ES-I3 (cell line): ENCODE data around the gene COL28A1.

Experiments used
- H3K36me3 ChIP-seq: 2 replicates; pipeline ENCODE4 v1.6.1; 2013; ENCODE audit warnings: mild to moderate bottlenecking, low read length, control low read depth, moderate library complexity; ENCODE audit not compliant: insufficient read depth
- H3K4me1 ChIP-seq: 2 replicates; pipeline ENCODE4 v1.6.1; 2013; ENCODE audit warnings: mild to moderate bottlenecking, control low read depth, low read length; ENCODE audit not compliant: insufficient read depth
- H3K9ac ChIP-seq: 2 replicates; pipeline ENCODE4 v1.6.1; 2013; ENCODE audit warnings: low read depth, mild to moderate bottlenecking, low read length, moderate library complexity
- H3K9me3 ChIP-seq: 2 replicates; pipeline ENCODE4 v1.6.1; 2013; ENCODE audit warnings: mild to moderate bottlenecking, low read length, moderate library complexity; ENCODE audit not compliant: control insufficient read depth, insufficient read depth

COL28A1 gene

GRCh38 chr7:7552199-7552598, 16.5 kb upstream of the COL28A1 start:
- no peaks in the 10 kb centered on the region for H3K36me3 ChIP-seq
- no peaks in the 10 kb centered on the region for H3K9me3 ChIP-seq
- no peaks in the 10 kb centered on the region for H3K4me1 ChIP-seq
- no peak overlapping the region for H3K9ac ChIP-seq

GRCh38 chr7:7550663-7551062, 15.0 kb upstream of the COL28A1 start:
- Histone ChIP-seq H3K9ac (no peak overlapping the region), H3K36me3 (no peaks in the 10 kb centered on the region), H3K9me3 (no peaks in the 10 kb centered on the region), H3K4me1 (no peaks in the 10 kb centered on the region)

GRCh38 chr7:7548407-7548806, 12.7 kb upstream of the COL28A1 start:
- Histone ChIP-seq H3K36me3 (no peaks in the 10 kb centered on the region), H3K9ac (no peak overlapping the region), H3K9me3 (no peaks in the 10 kb centered on the region), H3K4me1 (no peaks in the 10 kb centered on the region)

GRCh38 chr7:7542251-7542835, 6.7 kb upstream of the COL28A1 start:
- Histone ChIP-seq H3K4me1 (no peaks in the 10 kb centered on the region), H3K36me3 (no peaks in the 10 kb centered on the region), H3K9me3 (no peaks in the 10 kb centered on the region), H3K9ac (no peak overlapping the region)

- H3K36me3 ChIP-seq, result no peaks in the 10 kb centered on the region
- H3K9ac ChIP-seq, result no peak overlapping the region
- H3K9me3 ChIP-seq, result no peaks in the 10 kb centered on the region
- no peaks in the 10 kb centered on the region for H3K4me1 ChIP-seq
These were observed 4.0 kb upstream of the COL28A1 start for GRCh38 chr7:7539711-7540110.

- Histone ChIP-seq H3K9ac (no peak overlapping the region), H3K9me3 (no peaks in the 10 kb centered on the region), H3K36me3 (no peaks in the 10 kb centered on the region), H3K4me1 (no peaks in the 10 kb centered on the region)
These were observed 3.5 kb upstream of the COL28A1 start for GRCh38 chr7:7539152-7539551.

- no peak overlapping the region for H3K9ac ChIP-seq
- no peaks in the 10 kb centered on the region for H3K9me3 ChIP-seq
- H3K36me3 ChIP-seq, result no peaks in the 10 kb centered on the region
- H3K4me1 ChIP-seq, result no peaks in the 10 kb centered on the region
These were observed 2.0 kb upstream of the COL28A1 start for GRCh38 chr7:7537711-7538110.

- no peaks in the 10 kb centered on the region for H3K36me3 ChIP-seq
- H3K9ac ChIP-seq, result no peak overlapping the region
- H3K4me1 ChIP-seq, result no peaks in the 10 kb centered on the region
- H3K9me3 ChIP-seq, result no peaks in the 10 kb centered on the region
These were observed 835 bp upstream of the COL28A1 start for GRCh38 chr7:7536396-7537019.

- no peak overlapping the region for H3K9ac ChIP-seq
- no peaks in the 10 kb centered on the region for H3K9me3 ChIP-seq
- no peaks in the 10 kb centered on the region for H3K4me1 ChIP-seq
These were observed 1.7 kb downstream of the COL28A1 start for GRCh38 chr7:7533831-7534430.

GRCh38 chr7:7529328-7529727, 6.3 kb downstream of the COL28A1 start:
- Histone ChIP-seq H3K9ac (no peak overlapping the region), H3K4me1 (no peaks in the 10 kb centered on the region), H3K36me3 (no peaks in the 10 kb centered on the region), H3K9me3 (no peaks in the 10 kb centered on the region)

More at GRCh38 chr7:7533831-7534430, 1.7 kb downstream of the COL28A1 start:
- H3K36me3 ChIP-seq, result no peaks in the 10 kb centered on the region

- Histone ChIP-seq H3K9me3 (no peaks in the 10 kb centered on the region), H3K36me3 (no peaks in the 10 kb centered on the region), H3K4me1 (no peaks in the 10 kb centered on the region), H3K9ac (no peak overlapping the region)
These were observed 8.6 kb downstream of the COL28A1 start for GRCh38 chr7:7527047-7527446.

- no peaks in the 10 kb centered on the region for H3K9me3 ChIP-seq
- no peaks in the 10 kb centered on the region for H3K36me3 ChIP-seq
- no peak overlapping the region for H3K9ac ChIP-seq
- no peaks in the 10 kb centered on the region for H3K4me1 ChIP-seq
These were observed 9.7 kb downstream of the COL28A1 start for GRCh38 chr7:7526006-7526405.

- Histone ChIP-seq H3K36me3 (no peaks in the 10 kb centered on the region), H3K4me1 (no peaks in the 10 kb centered on the region), H3K9ac (no peak overlapping the region), H3K9me3 (no peaks in the 10 kb centered on the region)
These were observed 11.6 kb downstream of the COL28A1 start for GRCh38 chr7:7524121-7524520.

GRCh38 chr7:7522421-7522820, 13.3 kb downstream of the COL28A1 start:
- Histone ChIP-seq H3K36me3 (no peaks in the 10 kb centered on the region), H3K4me1 (no peaks in the 10 kb centered on the region), H3K9ac (no peak overlapping the region), H3K9me3 (no peaks in the 10 kb centered on the region)

- no peak overlapping the region for H3K9ac ChIP-seq
- H3K4me1 ChIP-seq, result no peaks in the 10 kb centered on the region
- no peaks in the 10 kb centered on the region for H3K9me3 ChIP-seq
- no peaks in the 10 kb centered on the region for H3K36me3 ChIP-seq
These were observed 14.4 kb downstream of the COL28A1 start for GRCh38 chr7:7521259-7521658.
